Kidney (tissue), 14 donors: ENCODE measurements around the gene LARP4. TPM values are rescaled to one million over a fixed set of nuclear protein-coding genes. Genes with fewer than 3 reads are reported as not detected.

Source experiments
- DNase-seq, 5 donors: peaks; one replicate each; pipeline ENCODE4 v3.0.0-alpha.2; 2013 to 2020
- FAIRE-seq: peaks from 2 replicates; lab custom pipeline; 2012; peaks lifted over from hg19 to GRCh38; lab: Jason Lieb, UNC
- H3K27ac ChIP-seq, 2 donors: one replicate each; pipeline ENCODE4 v1.7.0; 2013; ENCODE audit warnings: low read depth in 2 of 2, low read length in 2 of 2, inconsistent platforms in 1 of 2
- H3K27me3 ChIP-seq: one replicate; pipeline ENCODE4 v1.7.1; 2013; ENCODE audit warnings: low read length, inconsistent platforms; ENCODE audit not compliant: control insufficient read depth, insufficient read depth
- H3K36me3 ChIP-seq, 3 donors: one replicate each; pipeline versions ENCODE4 v1.7.0 to v1.7.1; 2013; ENCODE audit warnings: low read length in 3 of 3, control low read depth in 1 of 3, inconsistent platforms in 1 of 3; ENCODE audit not compliant: insufficient read depth in 3 of 3, control insufficient read depth in 2 of 3
- H3K4me1 ChIP-seq, 3 donors: one replicate each; pipeline versions ENCODE4 v1.7.0 to v1.7.1; 2013; ENCODE audit warnings: low read length in 3 of 3, inconsistent platforms in 1 of 3, low read depth in 1 of 3; ENCODE audit not compliant: control insufficient read depth in 2 of 3, insufficient read depth in 2 of 3
- H3K4me3 ChIP-seq, 3 donors: one replicate each; pipeline versions ENCODE4 v1.7.0 to v1.8.1; 2013; ENCODE audit warnings: low read length in 3 of 3, control low read depth in 1 of 3, inconsistent platforms in 1 of 3
- H3K9ac ChIP-seq, 3 donors: one replicate each; pipeline versions ENCODE4 v1.7.0 to v1.7.1; 2013; ENCODE audit warnings: low read length in 3 of 3, control low read depth in 1 of 3, inconsistent platforms in 1 of 3
- H3K9me3 ChIP-seq, 3 donors: one replicate each; pipeline versions ENCODE4 v1.7.0 to v1.7.1; 2013; ENCODE audit warnings: low read length in 3 of 3, control low read depth in 1 of 3, inconsistent platforms in 1 of 3; ENCODE audit not compliant: control insufficient read depth in 2 of 3, insufficient read depth in 1 of 3
- intact Hi-C: fragments of 100-400 bp; cut with DNase I; formaldehyde crosslinking; loops from one replicate; pipeline ENCODE4 v1.11.1; 2022
- polyA plus RNA-seq: library from polyadenylated mRNA; stranded (reverse); fragments of 350-450 nt; fragmentation: Illumina TruSeq; extraction: RNeasy Lipid Tissue Mini Kit (QIAGEN cat#74804); gene quantifications from one replicate; pipeline ENCODE4 v1.2.3, GENCODE V29; 2014; ENCODE audit warnings: low read depth, low replicate concordance; ENCODE audit not compliant: insufficient read depth
- total RNA-seq: library from RNA; stranded (reverse); fragmentation: NEBNext Ultra II Directional; extraction: Animal tissue kit (Norgen Biotek cat#: 25700); gene quantifications from one replicate; pipeline ENCODE4 v1.2.1, GENCODE V29; 2021
- TF ChIP-seq, protein P1 (sequence below): IDR thresholded peaks from 3 replicates; pipeline ENCODE4 v1.5.1; 2012; ENCODE audit warnings: mild to moderate bottlenecking, moderate library complexity, borderline replicate concordance; ENCODE audit not compliant: insufficient read depth; ENCODE audit errors: extremely low read depth
- donor health status: control.
- donor health status: control.
- donor health status: control.
- donor health status: control.
- donor health status: control.
- donor health status: DM: yes; HTN: yes; CAD: no.
- donor health status: Normal renal cell carcinoma (clear cell type).

LARP4 gene
- total and polyA plus RNA-seq, 2 donors from 2014 or later: 17.1 to 56.1 TPM

DNA sequence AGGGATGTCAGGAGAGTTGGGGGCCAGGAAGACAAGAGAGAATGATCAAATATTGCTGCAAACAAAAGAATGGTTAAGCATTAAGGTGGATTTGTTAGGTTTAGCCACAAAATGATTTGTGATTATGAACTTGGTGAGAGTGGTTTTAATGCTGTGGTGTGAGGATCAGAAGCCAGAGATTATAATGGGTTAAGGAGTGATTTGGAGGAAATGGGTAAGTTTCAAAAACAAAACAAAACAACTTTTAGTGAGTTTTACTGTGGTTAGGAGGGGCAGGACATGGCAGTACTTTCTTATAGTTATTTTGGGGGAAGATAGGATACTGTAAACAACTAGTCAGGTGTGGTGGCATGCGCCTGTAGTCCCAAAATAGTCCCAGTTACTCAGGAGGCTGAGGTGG, 128.1 kb downstream of the LARP4 start:
- intact Hi-C loops: no loop called here
- no peak for FAIRE-seq
- Histone ChIP-seq H3K27ac (no peak overlapping the region), H3K36me3 (no peaks in the 10 kb centered on the region), H3K9me3 (no peaks in the 10 kb centered on the region), H3K9ac (no peak overlapping the region), H3K4me3 (no peak overlapping the region), H3K4me1 (peaks cover 0 to 12% (median 5%) of the 10 kb centered on the region in 3 donors), H3K27me3 (no peaks in the 10 kb centered on the region)
- no peak for DNase-seq
- TF ChIP-seq, protein P1, sequence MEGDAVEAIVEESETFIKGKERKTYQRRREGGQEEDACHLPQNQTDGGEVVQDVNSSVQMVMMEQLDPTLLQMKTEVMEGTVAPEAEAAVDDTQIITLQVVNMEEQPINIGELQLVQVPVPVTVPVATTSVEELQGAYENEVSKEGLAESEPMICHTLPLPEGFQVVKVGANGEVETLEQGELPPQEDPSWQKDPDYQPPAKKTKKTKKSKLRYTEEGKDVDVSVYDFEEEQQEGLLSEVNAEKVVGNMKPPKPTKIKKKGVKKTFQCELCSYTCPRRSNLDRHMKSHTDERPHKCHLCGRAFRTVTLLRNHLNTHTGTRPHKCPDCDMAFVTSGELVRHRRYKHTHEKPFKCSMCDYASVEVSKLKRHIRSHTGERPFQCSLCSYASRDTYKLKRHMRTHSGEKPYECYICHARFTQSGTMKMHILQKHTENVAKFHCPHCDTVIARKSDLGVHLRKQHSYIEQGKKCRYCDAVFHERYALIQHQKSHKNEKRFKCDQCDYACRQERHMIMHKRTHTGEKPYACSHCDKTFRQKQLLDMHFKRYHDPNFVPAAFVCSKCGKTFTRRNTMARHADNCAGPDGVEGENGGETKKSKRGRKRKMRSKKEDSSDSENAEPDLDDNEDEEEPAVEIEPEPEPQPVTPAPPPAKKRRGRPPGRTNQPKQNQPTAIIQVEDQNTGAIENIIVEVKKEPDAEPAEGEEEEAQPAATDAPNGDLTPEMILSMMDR: no peak

DNA sequence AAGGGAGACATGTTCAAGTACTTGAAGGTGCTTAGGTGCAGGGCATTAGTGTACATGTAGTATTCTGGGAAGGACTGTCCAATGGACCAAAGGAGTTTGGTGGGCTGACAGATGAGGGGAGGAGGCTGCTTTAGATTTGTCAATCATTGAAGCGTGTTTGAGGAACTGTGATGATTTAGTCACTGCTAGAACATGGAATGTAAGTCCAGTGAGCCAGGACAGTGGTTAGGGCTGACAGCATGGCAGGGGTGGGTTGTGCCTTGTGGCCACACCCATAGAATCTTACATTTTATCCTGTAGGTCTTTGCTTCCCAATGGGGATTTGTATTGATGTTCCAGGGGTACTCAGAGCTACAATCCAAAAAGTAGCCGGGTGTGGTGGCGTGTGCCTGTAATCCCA, 128.7 kb downstream of the LARP4 start:
- DNase-seq: no peak
- Histone ChIP-seq H3K4me3 (no peak overlapping the region), H3K4me1 (peaks cover 0 to 12% (median 5%) of the 10 kb centered on the region in 3 donors), H3K27me3 (no peaks in the 10 kb centered on the region), H3K9me3 (no peaks in the 10 kb centered on the region), H3K36me3 (no peaks in the 10 kb centered on the region), H3K27ac (no peak overlapping the region), H3K9ac (no peak overlapping the region)
- no peak for FAIRE-seq
- intact Hi-C loops: no loop called here
- TF ChIP-seq, protein P1: no peak

Other genes starting within 250 kb of the LARP4 start
- gene CERS5, start 233.5 kb upstream of the LARP4 start, total RNA-seq: 52.1 TPM
- 40.2 TPM for gene CERS5, start 233.5 kb upstream of the LARP4 start, polyA plus RNA-seq
- gene LIMA1, start 117.4 kb upstream of the LARP4 start, total RNA-seq: 76.1 TPM
- gene LIMA1, start 117.4 kb upstream of the LARP4 start, polyA plus RNA-seq: 43.1 TPM
- gene FAM186A, start 4.3 kb upstream of the LARP4 start, total RNA-seq: not detected
- not detected for gene FAM186A, start 4.3 kb upstream of the LARP4 start, polyA plus RNA-seq
- 23.3 TPM for gene DIP2B, start 104.1 kb downstream of the LARP4 start, total RNA-seq
- gene DIP2B, start 104.1 kb downstream of the LARP4 start, polyA plus RNA-seq: 4.6 TPM